Epithelial cell of proximal tubule (primary cell): ENCODE results near the gene DNM2. TPM values are rescaled to one million over a fixed set of nuclear protein-coding genes. Genes with fewer than 3 reads are reported as not detected.
"Not testable (repeated sequence)": the region's sequence is repeated elsewhere in the genome, so short reads cannot be mapped to it uniquely, and the experiment has no call there.

Experiments used
- DNase-seq: peaks from one replicate; pipeline ENCODE4 v3.0.0-alpha.2; 2011; ENCODE audit warnings: low read depth
- H3K4me3 ChIP-seq: 2 replicates; pipeline ENCODE4 v1.5.1; 2011; ENCODE audit warnings: low read depth, mild to moderate bottlenecking, low read length
- total RNA-seq: library from RNA; depleted of rRNA; stranded (reverse); fragments of >200 nt; gene quantifications from 2 replicates; pipeline ENCODE4 v1.2.3, GENCODE V29; 2015
- TF ChIP-seq, protein P1 (sequence below): conservative IDR thresholded peaks from 2 replicates; pipeline ENCODE4 v1.5.1; 2012; ENCODE audit warnings: low read depth, mild to moderate bottlenecking, low read length

Gene DNM2
- total RNA-seq, 1 donor from 2014 or later: 94.5 TPM

DNA sequence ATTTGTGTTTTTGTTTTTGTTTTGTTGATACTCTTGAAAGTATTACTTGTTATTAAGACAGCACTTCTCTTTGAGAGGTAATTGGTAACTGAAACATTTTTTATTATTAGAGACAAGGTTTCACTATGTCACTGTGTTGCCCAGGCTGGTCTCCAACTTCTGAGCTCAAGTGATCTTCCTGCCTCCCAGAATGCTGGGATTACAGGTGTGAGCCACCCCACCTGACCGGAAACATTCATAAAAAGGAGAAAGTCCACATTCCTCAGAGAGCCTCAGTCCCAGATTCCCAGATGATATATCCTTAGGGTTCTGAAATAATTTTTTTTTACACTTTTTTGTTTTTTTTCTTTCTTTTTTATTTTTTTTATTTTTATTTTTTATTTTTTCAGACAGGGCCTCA lies 156.1 kb downstream of the DNM2 start:
- TF ChIP-seq, protein P1, sequence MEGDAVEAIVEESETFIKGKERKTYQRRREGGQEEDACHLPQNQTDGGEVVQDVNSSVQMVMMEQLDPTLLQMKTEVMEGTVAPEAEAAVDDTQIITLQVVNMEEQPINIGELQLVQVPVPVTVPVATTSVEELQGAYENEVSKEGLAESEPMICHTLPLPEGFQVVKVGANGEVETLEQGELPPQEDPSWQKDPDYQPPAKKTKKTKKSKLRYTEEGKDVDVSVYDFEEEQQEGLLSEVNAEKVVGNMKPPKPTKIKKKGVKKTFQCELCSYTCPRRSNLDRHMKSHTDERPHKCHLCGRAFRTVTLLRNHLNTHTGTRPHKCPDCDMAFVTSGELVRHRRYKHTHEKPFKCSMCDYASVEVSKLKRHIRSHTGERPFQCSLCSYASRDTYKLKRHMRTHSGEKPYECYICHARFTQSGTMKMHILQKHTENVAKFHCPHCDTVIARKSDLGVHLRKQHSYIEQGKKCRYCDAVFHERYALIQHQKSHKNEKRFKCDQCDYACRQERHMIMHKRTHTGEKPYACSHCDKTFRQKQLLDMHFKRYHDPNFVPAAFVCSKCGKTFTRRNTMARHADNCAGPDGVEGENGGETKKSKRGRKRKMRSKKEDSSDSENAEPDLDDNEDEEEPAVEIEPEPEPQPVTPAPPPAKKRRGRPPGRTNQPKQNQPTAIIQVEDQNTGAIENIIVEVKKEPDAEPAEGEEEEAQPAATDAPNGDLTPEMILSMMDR: no peak
- H3K4me3 ChIP-seq: no peak overlapping the region
- no peak for DNase-seq

DNA sequence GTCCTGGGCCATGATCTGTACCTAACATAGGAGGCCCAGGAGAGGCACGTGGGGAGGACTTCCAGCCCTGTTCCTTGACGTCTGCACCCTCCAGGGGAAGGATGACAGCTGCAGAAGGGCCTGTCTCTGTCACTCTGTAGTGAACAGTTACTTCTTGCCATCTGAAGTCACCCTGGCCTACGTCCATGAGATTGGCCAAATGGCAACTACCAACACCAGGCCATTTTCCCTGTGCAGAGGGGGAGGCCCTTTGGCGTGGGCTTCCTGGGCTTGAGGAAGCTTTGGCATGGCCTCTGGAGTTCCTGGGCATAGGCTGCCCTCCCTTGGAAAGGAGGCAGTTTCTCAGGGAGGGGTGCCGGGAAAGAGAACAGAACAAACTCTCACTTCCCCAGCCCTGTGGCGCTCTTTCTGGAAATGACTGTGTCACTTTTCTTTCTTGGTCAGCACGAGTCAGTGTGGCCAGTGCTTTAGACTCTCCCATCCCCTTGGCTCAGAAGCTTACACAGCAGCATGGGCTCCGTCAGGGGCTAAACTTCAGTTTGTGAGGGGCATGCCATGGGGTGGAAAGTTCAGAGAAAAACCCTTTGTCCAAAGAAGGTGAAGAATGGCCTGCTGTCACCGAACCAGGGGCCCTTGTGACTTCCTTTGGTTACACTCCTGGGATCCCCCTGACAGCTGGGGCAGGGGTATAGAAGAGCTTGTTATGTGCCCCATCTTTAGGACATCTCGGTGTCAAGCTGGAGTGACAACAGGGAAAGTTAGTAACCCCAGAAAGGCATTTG lies 158.8 kb downstream of the DNM2 start:
- TF ChIP-seq, protein P1: no peak
- H3K4me3 ChIP-seq: no peak overlapping the region
- no peak for DNase-seq

DNA sequence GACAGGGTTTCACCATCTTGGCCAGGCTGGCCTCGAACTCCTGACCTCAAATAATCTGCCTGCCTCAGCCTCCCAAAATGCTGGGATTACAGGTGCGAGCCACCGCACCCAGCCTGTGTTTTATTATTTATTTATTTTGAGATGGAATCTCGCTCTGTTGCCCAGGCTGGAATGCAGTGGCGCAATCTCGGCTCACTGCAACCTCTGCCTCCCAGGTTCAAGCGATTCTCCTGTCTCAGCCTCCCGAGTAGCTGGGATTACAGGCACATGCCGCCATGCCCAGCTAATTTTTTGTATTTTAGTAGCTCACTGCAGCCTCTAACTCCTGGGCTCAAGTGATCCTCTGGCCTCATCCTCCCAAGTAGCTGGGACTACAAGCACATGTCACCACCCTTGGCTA lies 159.7 kb downstream of the DNM2 start:
- not testable (repeated sequence) for H3K4me3 ChIP-seq, DNase-seq

DNA sequence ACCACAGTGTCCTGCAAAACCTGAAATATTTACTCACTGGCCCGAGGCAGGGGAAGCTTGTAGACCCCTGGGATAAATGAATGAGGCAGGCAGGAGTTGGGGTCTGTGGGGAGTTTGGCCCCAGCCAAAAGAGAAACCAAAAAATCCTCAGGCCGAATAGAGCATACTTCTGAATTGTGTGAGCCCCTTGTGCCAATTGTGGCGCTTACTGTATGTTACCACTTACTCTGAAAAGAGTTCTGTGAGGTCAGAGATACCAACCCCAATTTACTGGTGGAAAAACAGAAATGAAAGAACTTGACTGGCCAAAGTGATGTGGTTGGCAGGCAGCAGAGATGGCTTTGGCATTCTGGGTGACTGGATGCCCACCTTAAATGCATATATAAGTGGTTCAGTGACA lies 160.4 kb downstream of the DNM2 start:
- TF ChIP-seq, protein P1: no peak
- no peak overlapping the region for H3K4me3 ChIP-seq
- DNase-seq: no peak

Other genes starting within 250 kb of the DNM2 start
- 41.2 and 76.0 TPM in 2 replicates for gene KEAP1, start 214.7 kb upstream of the DNM2 start, total RNA-seq
- gene S1PR5, start 200.6 kb upstream of the DNM2 start, total RNA-seq: not detected in 2 replicates
- gene ATG4D, start 174.2 kb upstream of the DNM2 start, total RNA-seq: 31.4 and 35.9 TPM in 2 replicates
- gene KRI1, start 152.1 kb upstream of the DNM2 start, total RNA-seq: 16.7 and 18.2 TPM in 2 replicates
- 5.1 and 17.1 TPM in 2 replicates for gene CDKN2D, start 149.1 kb upstream of the DNM2 start, total RNA-seq
- 39.7 and 47.2 TPM in 2 replicates for gene AP1M2, start 130.8 kb upstream of the DNM2 start, total RNA-seq
- gene SLC44A2, start 92.5 kb upstream of the DNM2 start, total RNA-seq: 48.5 and 52.0 TPM in 2 replicates
- gene ILF3, start 63.7 kb upstream of the DNM2 start, total RNA-seq: 125 and 208 TPM in 2 replicates
- gene QTRT1, start 16.6 kb upstream of the DNM2 start, total RNA-seq: 21.7 and 33.4 TPM in 2 replicates
- 57.3 and 64.8 TPM in 2 replicates for gene TMED1, start 118.1 kb downstream of the DNM2 start, total RNA-seq
- 0.72 TPM in 1 of 2 replicates, not detected in the other for gene C19orf38, start 130.3 kb downstream of the DNM2 start, total RNA-seq
- gene CARM1, start 153.5 kb downstream of the DNM2 start, total RNA-seq: 29.3 and 39.4 TPM in 2 replicates
- 48.5 and 56.7 TPM in 2 replicates for gene YIPF2, start 210.6 kb downstream of the DNM2 start, total RNA-seq
- gene TIMM29, start 210.7 kb downstream of the DNM2 start, total RNA-seq: 45.3 and 50.2 TPM in 2 replicates
- gene SMARCA4, start 243.0 kb downstream of the DNM2 start, total RNA-seq: 150 and 156 TPM in 2 replicates